Panc1 (cell line): Measurements from ENCODE around the gene RNASE7.

ENCODE experiments used
- CTCF ChIP-seq: fragments of 450-650 bp; IDR thresholded peaks from 2 replicates; pipeline ENCODE4 v1.5.1; 2017; ENCODE audit warnings: mild to moderate bottlenecking
- POLR2AphosphoS5 ChIP-seq: IDR thresholded peaks from 2 replicates; pipeline ENCODE4 v1.6.1; 2012; ENCODE audit warnings: mild to moderate bottlenecking, low read depth, low read length, moderate library complexity
- SIN3A ChIP-seq: IDR thresholded peaks from 2 replicates; pipeline ENCODE4 v1.6.1; 2012; ENCODE audit warnings: low read depth, mild to moderate bottlenecking, low read length, moderate library complexity, borderline replicate concordance; ENCODE audit not compliant: insufficient read depth
- TCF7L2 ChIP-seq: IDR thresholded peaks from 2 replicates; pipeline ENCODE4 v1.6.1; 2011; ENCODE audit warnings: mild to moderate bottlenecking, low read depth, low read length, inconsistent platforms
- TF ChIP-seq, protein P1 (sequence below), 2 experiments: IDR thresholded peaks; 2 replicates each; pipeline ENCODE4 v1.6.1; 2011 to 2012; ENCODE audit warnings: low read depth in 2 of 2, control low read depth in 1 of 2, low read length in 1 of 2, mild to moderate bottlenecking in 1 of 2, moderate library complexity in 1 of 2; ENCODE audit not compliant: insufficient read depth in 1 of 2

GRCh38 chr14:21023817-21024584, 18.2 kb upstream of the RNASE7 start:
- TF ChIP-seq CTCF (no peak), POLR2AphosphoS5 (no peak), TCF7L2 (no peak), SIN3A (no peak)
- TF ChIP-seq, protein P1, sequence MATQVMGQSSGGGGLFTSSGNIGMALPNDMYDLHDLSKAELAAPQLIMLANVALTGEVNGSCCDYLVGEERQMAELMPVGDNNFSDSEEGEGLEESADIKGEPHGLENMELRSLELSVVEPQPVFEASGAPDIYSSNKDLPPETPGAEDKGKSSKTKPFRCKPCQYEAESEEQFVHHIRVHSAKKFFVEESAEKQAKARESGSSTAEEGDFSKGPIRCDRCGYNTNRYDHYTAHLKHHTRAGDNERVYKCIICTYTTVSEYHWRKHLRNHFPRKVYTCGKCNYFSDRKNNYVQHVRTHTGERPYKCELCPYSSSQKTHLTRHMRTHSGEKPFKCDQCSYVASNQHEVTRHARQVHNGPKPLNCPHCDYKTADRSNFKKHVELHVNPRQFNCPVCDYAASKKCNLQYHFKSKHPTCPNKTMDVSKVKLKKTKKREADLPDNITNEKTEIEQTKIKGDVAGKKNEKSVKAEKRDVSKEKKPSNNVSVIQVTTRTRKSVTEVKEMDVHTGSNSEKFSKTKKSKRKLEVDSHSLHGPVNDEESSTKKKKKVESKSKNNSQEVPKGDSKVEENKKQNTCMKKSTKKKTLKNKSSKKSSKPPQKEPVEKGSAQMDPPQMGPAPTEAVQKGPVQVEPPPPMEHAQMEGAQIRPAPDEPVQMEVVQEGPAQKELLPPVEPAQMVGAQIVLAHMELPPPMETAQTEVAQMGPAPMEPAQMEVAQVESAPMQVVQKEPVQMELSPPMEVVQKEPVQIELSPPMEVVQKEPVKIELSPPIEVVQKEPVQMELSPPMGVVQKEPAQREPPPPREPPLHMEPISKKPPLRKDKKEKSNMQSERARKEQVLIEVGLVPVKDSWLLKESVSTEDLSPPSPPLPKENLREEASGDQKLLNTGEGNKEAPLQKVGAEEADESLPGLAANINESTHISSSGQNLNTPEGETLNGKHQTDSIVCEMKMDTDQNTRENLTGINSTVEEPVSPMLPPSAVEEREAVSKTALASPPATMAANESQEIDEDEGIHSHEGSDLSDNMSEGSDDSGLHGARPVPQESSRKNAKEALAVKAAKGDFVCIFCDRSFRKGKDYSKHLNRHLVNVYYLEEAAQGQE (IDR thresholded peaks at IDR 0.05; ENCODE audit: insufficient read depth in 1 of 2, low read depth in 2 of 2, low read length in 1 of 2), result no peak
